Panc1 (cell line): ENCODE results near the gene TMEM202.

Experiments used
- POLR2AphosphoS5 ChIP-seq: IDR thresholded peaks from 2 replicates; pipeline ENCODE4 v1.6.1; 2012; ENCODE audit warnings: mild to moderate bottlenecking, low read depth, low read length, moderate library complexity
- TF ChIP-seq, protein P1 (sequence below): fragments of 450-650 bp; IDR thresholded peaks from 2 replicates; pipeline ENCODE4 v1.5.1; 2017; ENCODE audit warnings: mild to moderate bottlenecking
- TF ChIP-seq, protein P2 (sequence below), 2 experiments: IDR thresholded peaks; 2 replicates each; pipeline ENCODE4 v1.6.1; 2011 to 2012; ENCODE audit warnings: low read depth in 2 of 2, control low read depth in 1 of 2, low read length in 1 of 2, mild to moderate bottlenecking in 1 of 2, moderate library complexity in 1 of 2; ENCODE audit not compliant: insufficient read depth in 1 of 2

DNA sequence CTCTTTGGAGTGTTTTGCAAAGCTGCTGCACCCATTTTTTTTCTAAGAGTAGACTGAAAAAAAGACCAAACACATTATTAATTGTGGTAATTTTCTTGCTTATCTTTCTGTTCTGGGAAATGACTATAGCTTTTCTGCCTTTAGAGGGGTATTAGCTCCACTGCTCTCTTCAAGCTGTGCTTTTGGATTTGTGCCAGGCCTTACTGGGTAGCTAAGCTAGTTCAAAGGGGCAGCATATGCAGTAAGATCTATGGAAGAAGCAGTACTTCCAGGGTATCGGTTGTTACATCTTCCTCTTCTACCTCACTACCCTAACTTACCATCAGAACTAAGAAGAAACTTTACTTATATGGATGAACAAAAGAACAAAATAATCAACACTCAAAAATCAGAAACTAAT is 47.3 kb downstream of the TMEM202 start:
- TF ChIP-seq, protein P1, sequence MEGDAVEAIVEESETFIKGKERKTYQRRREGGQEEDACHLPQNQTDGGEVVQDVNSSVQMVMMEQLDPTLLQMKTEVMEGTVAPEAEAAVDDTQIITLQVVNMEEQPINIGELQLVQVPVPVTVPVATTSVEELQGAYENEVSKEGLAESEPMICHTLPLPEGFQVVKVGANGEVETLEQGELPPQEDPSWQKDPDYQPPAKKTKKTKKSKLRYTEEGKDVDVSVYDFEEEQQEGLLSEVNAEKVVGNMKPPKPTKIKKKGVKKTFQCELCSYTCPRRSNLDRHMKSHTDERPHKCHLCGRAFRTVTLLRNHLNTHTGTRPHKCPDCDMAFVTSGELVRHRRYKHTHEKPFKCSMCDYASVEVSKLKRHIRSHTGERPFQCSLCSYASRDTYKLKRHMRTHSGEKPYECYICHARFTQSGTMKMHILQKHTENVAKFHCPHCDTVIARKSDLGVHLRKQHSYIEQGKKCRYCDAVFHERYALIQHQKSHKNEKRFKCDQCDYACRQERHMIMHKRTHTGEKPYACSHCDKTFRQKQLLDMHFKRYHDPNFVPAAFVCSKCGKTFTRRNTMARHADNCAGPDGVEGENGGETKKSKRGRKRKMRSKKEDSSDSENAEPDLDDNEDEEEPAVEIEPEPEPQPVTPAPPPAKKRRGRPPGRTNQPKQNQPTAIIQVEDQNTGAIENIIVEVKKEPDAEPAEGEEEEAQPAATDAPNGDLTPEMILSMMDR = no peak
- TF ChIP-seq POLR2AphosphoS5 = no peak
- TF ChIP-seq, protein P2, sequence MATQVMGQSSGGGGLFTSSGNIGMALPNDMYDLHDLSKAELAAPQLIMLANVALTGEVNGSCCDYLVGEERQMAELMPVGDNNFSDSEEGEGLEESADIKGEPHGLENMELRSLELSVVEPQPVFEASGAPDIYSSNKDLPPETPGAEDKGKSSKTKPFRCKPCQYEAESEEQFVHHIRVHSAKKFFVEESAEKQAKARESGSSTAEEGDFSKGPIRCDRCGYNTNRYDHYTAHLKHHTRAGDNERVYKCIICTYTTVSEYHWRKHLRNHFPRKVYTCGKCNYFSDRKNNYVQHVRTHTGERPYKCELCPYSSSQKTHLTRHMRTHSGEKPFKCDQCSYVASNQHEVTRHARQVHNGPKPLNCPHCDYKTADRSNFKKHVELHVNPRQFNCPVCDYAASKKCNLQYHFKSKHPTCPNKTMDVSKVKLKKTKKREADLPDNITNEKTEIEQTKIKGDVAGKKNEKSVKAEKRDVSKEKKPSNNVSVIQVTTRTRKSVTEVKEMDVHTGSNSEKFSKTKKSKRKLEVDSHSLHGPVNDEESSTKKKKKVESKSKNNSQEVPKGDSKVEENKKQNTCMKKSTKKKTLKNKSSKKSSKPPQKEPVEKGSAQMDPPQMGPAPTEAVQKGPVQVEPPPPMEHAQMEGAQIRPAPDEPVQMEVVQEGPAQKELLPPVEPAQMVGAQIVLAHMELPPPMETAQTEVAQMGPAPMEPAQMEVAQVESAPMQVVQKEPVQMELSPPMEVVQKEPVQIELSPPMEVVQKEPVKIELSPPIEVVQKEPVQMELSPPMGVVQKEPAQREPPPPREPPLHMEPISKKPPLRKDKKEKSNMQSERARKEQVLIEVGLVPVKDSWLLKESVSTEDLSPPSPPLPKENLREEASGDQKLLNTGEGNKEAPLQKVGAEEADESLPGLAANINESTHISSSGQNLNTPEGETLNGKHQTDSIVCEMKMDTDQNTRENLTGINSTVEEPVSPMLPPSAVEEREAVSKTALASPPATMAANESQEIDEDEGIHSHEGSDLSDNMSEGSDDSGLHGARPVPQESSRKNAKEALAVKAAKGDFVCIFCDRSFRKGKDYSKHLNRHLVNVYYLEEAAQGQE (IDR thresholded peaks at IDR 0.05; ENCODE audit: insufficient read depth in 1 of 2, low read depth in 2 of 2, low read length in 1 of 2) = no peak
